HUES6 (cell line): ENCODE measurements around the gene MTCH2.
"Not testable (repeated sequence)": the region's sequence is repeated elsewhere in the genome, so short reads cannot be mapped to it uniquely, and the experiment has no call there.

Source experiments
- H3K27ac ChIP-seq: 2 replicates; pipeline ENCODE4 v1.7.0; 2013; ENCODE audit warnings: low read depth, mild to moderate bottlenecking, low read length, inconsistent platforms
- H3K27me3 ChIP-seq: 2 replicates; pipeline ENCODE4 v1.6.1; 2013; ENCODE audit warnings: low read length; ENCODE audit not compliant: control insufficient read depth, insufficient read depth
- H3K36me3 ChIP-seq: 2 replicates; pipeline ENCODE4 v1.6.1; 2013; ENCODE audit warnings: low read length; ENCODE audit not compliant: control insufficient read depth, insufficient read depth
- H3K4me1 ChIP-seq: 2 replicates; pipeline ENCODE4 v1.6.1; 2013; ENCODE audit warnings: low read length; ENCODE audit not compliant: control insufficient read depth, insufficient read depth
- H3K4me3 ChIP-seq: 2 replicates; pipeline ENCODE4 v1.5.1; 2013; ENCODE audit warnings: low read depth, low read length
- H3K9ac ChIP-seq: one replicate; pipeline ENCODE4 v1.6.1; 2013; ENCODE audit warnings: mild to moderate bottlenecking, low read length
- H3K9me3 ChIP-seq: 2 replicates; pipeline ENCODE4 v1.6.1; 2013; ENCODE audit warnings: low read depth, low read length; ENCODE audit not compliant: control insufficient read depth, insufficient read depth

MTCH2 gene

GRCh38 chr11:47667555-47667954 is 25.2 kb upstream of the MTCH2 start:
- no peak overlapping the region for H3K4me3 ChIP-seq
- H3K27ac ChIP-seq: no peak overlapping the region
- H3K36me3 ChIP-seq: no peaks in the 10 kb centered on the region
- H3K4me1 ChIP-seq: no peaks in the 10 kb centered on the region; the same call in 1 of the 2 replicates
- H3K9ac ChIP-seq: no peak overlapping the region
- no peaks in the 10 kb centered on the region for H3K9me3 ChIP-seq
- H3K27me3 ChIP-seq: no peaks in the 10 kb centered on the region

GRCh38 chr11:47667135-47667534 is 24.8 kb upstream of the MTCH2 start:
- Histone ChIP-seq H3K9me3 (no peaks in the 10 kb centered on the region), H3K4me1 (no peaks in the 10 kb centered on the region; the same call in 1 of the 2 replicates), H3K27ac (no peak overlapping the region), H3K9ac (no peak overlapping the region), H3K27me3 (no peaks in the 10 kb centered on the region), H3K4me3 (no peak overlapping the region), H3K36me3 (no peaks in the 10 kb centered on the region)

- H3K4me1 ChIP-seq, H3K27me3 ChIP-seq, H3K27ac ChIP-seq, H3K9me3 ChIP-seq, H3K9ac ChIP-seq, H3K4me3 ChIP-seq, H3K36me3 ChIP-seq: not testable (repeated sequence)
Measured at GRCh38 chr11:47664936-47665335, 22.6 kb upstream of the MTCH2 start.

GRCh38 chr11:47661245-47661644 is 18.9 kb upstream of the MTCH2 start:
- Histone ChIP-seq H3K27ac (no peak overlapping the region), H3K36me3 (no peaks in the 10 kb centered on the region), H3K4me3 (no peak overlapping the region), H3K9ac (no peak overlapping the region), H3K9me3 (no peaks in the 10 kb centered on the region), H3K4me1 (no peaks in the 10 kb centered on the region), H3K27me3 (no peaks in the 10 kb centered on the region)

GRCh38 chr11:47659276-47659675 is 16.9 kb upstream of the MTCH2 start:
- no peak overlapping the region for H3K27ac ChIP-seq
- H3K9me3 ChIP-seq: no peaks in the 10 kb centered on the region
- H3K27me3 ChIP-seq: no peaks in the 10 kb centered on the region
- no peak overlapping the region for H3K9ac ChIP-seq
- H3K4me1 ChIP-seq: no peaks in the 10 kb centered on the region
- H3K4me3 ChIP-seq: no peak overlapping the region
- no peaks in the 10 kb centered on the region for H3K36me3 ChIP-seq

GRCh38 chr11:47656260-47656885 is 14.0 kb upstream of the MTCH2 start:
- Histone ChIP-seq H3K9ac (no peak overlapping the region), H3K36me3 (no peaks in the 10 kb centered on the region), H3K4me3 (no peak overlapping the region), H3K9me3 (peaks cover 10% of the 10 kb centered on the region), H3K27me3 (no peaks in the 10 kb centered on the region), H3K27ac (no peak overlapping the region), H3K4me1 (no peaks in the 10 kb centered on the region)

- Histone ChIP-seq H3K36me3 (no peaks in the 10 kb centered on the region), H3K9ac (no peak overlapping the region), H3K4me1 (no peaks in the 10 kb centered on the region)
Measured at GRCh38 chr11:47651818-47652469, 9.6 kb upstream of the MTCH2 start.

GRCh38 chr11:47649276-47649675 is 6.9 kb upstream of the MTCH2 start:
- Histone ChIP-seq H3K27ac (no peak overlapping the region), H3K9me3 (peaks cover 15% of the 10 kb centered on the region), H3K9ac (no peak overlapping the region), H3K4me1 (no peaks in the 10 kb centered on the region), H3K27me3 (no peaks in the 10 kb centered on the region), H3K4me3 (no peak overlapping the region), H3K36me3 (no peaks in the 10 kb centered on the region)

More at GRCh38 chr11:47651818-47652469, 9.6 kb upstream of the MTCH2 start:
- H3K4me3 ChIP-seq: no peak overlapping the region
- H3K27me3 ChIP-seq: no peaks in the 10 kb centered on the region
- H3K27ac ChIP-seq: no peak overlapping the region
- H3K9me3 ChIP-seq: peaks cover 15% of the 10 kb centered on the region

GRCh38 chr11:47646019-47646418 is 3.7 kb upstream of the MTCH2 start:
- Histone ChIP-seq H3K27ac (no peak overlapping the region), H3K4me3 (no peak overlapping the region), H3K9ac (no peak overlapping the region), H3K4me1 (peaks cover 6% of the 10 kb centered on the region; the same call in 1 of the 2 replicates), H3K9me3 (peaks cover 1% of the 10 kb centered on the region; the same call in 1 of the 2 replicates), H3K27me3 (no peaks in the 10 kb centered on the region), H3K36me3 (no peaks in the 10 kb centered on the region; the same call in 1 of the 2 replicates)

- no peak overlapping the region for H3K9ac ChIP-seq
- H3K4me1 ChIP-seq: peaks cover 8% of the 10 kb centered on the region; the same call in 1 of the 2 replicates
- H3K9me3 ChIP-seq: no peaks in the 10 kb centered on the region
- no peaks in the 10 kb centered on the region; the same call in 1 of the 2 replicates for H3K36me3 ChIP-seq
- no peak overlapping the region for H3K4me3 ChIP-seq
- no peak overlapping the region for H3K27ac ChIP-seq
- H3K27me3 ChIP-seq: no peaks in the 10 kb centered on the region
Measured at GRCh38 chr11:47645500-47645899, 3.1 kb upstream of the MTCH2 start.

GRCh38 chr11:47641600-47642098 is 710 bp downstream of the MTCH2 start:
- Histone ChIP-seq H3K9ac (peak overlapping the region; percentile 94), H3K9me3 (no peaks in the 10 kb centered on the region), H3K4me1 (peaks cover 8% of the 10 kb centered on the region; the same call in 1 of the 2 replicates), H3K27me3 (no peaks in the 10 kb centered on the region), H3K4me3 (peak overlapping the region; percentile 93), H3K27ac (peak overlapping the region; percentile 76), H3K36me3 (peaks cover 27% of the 10 kb centered on the region)
